Measurements from ENCODE around the gene SH3GL1. TPM values are rescaled to one million over a fixed set of nuclear protein-coding genes. Genes with fewer than 3 reads are reported as not detected.

The SH3GL1 gene
- total and polyA plus RNA-seq, 4 donors, result 14.3 to 105 (median 73.9) TPM

- H3K4me1 ChIP-seq (ENCODE audit: control insufficient read depth, insufficient read depth, low read length), result peaks cover 75% of the 10 kb centered on the region
- no peaks in the 10 kb centered on the region for H3K9me3 ChIP-seq (ENCODE audit: control insufficient read depth, insufficient read depth, low read length)
- H3K27ac ChIP-seq (ENCODE audit: low read depth, low read length), result no peak overlapping the region
- no peaks in the 10 kb centered on the region for H3K27me3 ChIP-seq (ENCODE audit: control insufficient read depth, insufficient read depth, low read length)
- H3K36me3 ChIP-seq (ENCODE audit: control insufficient read depth, insufficient read depth, low read length), result peaks cover 56% of the 10 kb centered on the region
- H3K4me3 ChIP-seq (ENCODE audit: low read depth, low read length), result no peak overlapping the region
- WGBS (ENCODE audit: insufficient coverage), result 85% methylated on average over 11 of the region's 11 CpGs
- DNase-seq (ENCODE audit: low read depth in 4 of 6, low spot score in 6 of 6), result no peak
Measured at GRCh38 chr19:4378886-4379285, 21.5 kb downstream of the SH3GL1 start.

GRCh38 chr19:4376991-4377781 is 23.2 kb downstream of the SH3GL1 start:
- 82% methylated on average over 21 of the region's 23 CpGs for WGBS (ENCODE audit: insufficient coverage)
- Histone ChIP-seq H3K9me3 (ENCODE audit: control insufficient read depth, insufficient read depth, low read length) (no peaks in the 10 kb centered on the region), H3K36me3 (ENCODE audit: control insufficient read depth, insufficient read depth, low read length) (peaks cover 57% of the 10 kb centered on the region), H3K27me3 (ENCODE audit: control insufficient read depth, insufficient read depth, low read length) (no peaks in the 10 kb centered on the region), H3K4me1 (ENCODE audit: control insufficient read depth, insufficient read depth, low read length) (peaks cover 85% of the 10 kb centered on the region), H3K4me3 (ENCODE audit: low read depth, low read length) (no peak overlapping the region), H3K27ac (ENCODE audit: low read depth, low read length) (no peak overlapping the region)
- DNase-seq (ENCODE audit: low read depth in 4 of 6, low spot score in 6 of 6), result no peak

- Histone ChIP-seq H3K27ac (ENCODE audit: low read depth, low read length) (peak overlapping the region; percentile 89), H3K27me3 (ENCODE audit: control insufficient read depth, insufficient read depth, low read length) (no peaks in the 10 kb centered on the region), H3K4me3 (ENCODE audit: low read depth, low read length) (no peak overlapping the region), H3K9me3 (ENCODE audit: control insufficient read depth, insufficient read depth, low read length) (no peaks in the 10 kb centered on the region), H3K36me3 (ENCODE audit: control insufficient read depth, insufficient read depth, low read length) (peaks cover 62% of the 10 kb centered on the region), H3K4me1 (ENCODE audit: control insufficient read depth, insufficient read depth, low read length) (peaks cover 90% of the 10 kb centered on the region)
- no peak for DNase-seq (ENCODE audit: low read depth in 4 of 6, low spot score in 6 of 6)
- WGBS (ENCODE audit: insufficient coverage), result 56% methylated on average over 10 of the region's 10 CpGs
Measured at GRCh38 chr19:4376671-4376990, 23.7 kb downstream of the SH3GL1 start.

- WGBS (ENCODE audit: insufficient coverage), result 70% methylated on average over 13 of the region's 16 CpGs
- H3K27me3 ChIP-seq (ENCODE audit: control insufficient read depth, insufficient read depth, low read length), result no peaks in the 10 kb centered on the region
- peaks cover 67% of the 10 kb centered on the region for H3K36me3 ChIP-seq (ENCODE audit: control insufficient read depth, insufficient read depth, low read length)
- H3K27ac ChIP-seq (ENCODE audit: low read depth, low read length), result peak overlapping the region; percentile 89
- no peak for DNase-seq (ENCODE audit: low read depth in 4 of 6, low spot score in 6 of 6)
- no peaks in the 10 kb centered on the region for H3K9me3 ChIP-seq (ENCODE audit: control insufficient read depth, insufficient read depth, low read length)
- H3K4me3 ChIP-seq (ENCODE audit: low read depth, low read length), result no peak overlapping the region
- peaks cover 90% of the 10 kb centered on the region for H3K4me1 ChIP-seq (ENCODE audit: control insufficient read depth, insufficient read depth, low read length)
Measured at GRCh38 chr19:4376028-4376670, 24.2 kb downstream of the SH3GL1 start.

- Histone ChIP-seq H3K4me1 (ENCODE audit: control insufficient read depth, insufficient read depth, low read length) (peaks cover 90% of the 10 kb centered on the region), H3K27ac (ENCODE audit: low read depth, low read length) (peak overlapping the region; percentile 89), H3K36me3 (ENCODE audit: control insufficient read depth, insufficient read depth, low read length) (peaks cover 73% of the 10 kb centered on the region), H3K27me3 (ENCODE audit: control insufficient read depth, insufficient read depth, low read length) (no peaks in the 10 kb centered on the region), H3K4me3 (ENCODE audit: low read depth, low read length) (no peak overlapping the region), H3K9me3 (ENCODE audit: control insufficient read depth, insufficient read depth, low read length) (no peaks in the 10 kb centered on the region)
- peak in 2 of 6 donors; percentile 73 to 86 for DNase-seq (ENCODE audit: low read depth in 4 of 6, low spot score in 6 of 6)
- WGBS (ENCODE audit: insufficient coverage), result 44% methylated on average over 13 of the region's 16 CpGs
Measured at GRCh38 chr19:4375164-4376027, 25.0 kb downstream of the SH3GL1 start.

GRCh38 chr19:4374498-4375163 is 25.7 kb downstream of the SH3GL1 start:
- H3K4me3 ChIP-seq (ENCODE audit: low read depth, low read length), result no peak overlapping the region
- DNase-seq (ENCODE audit: low read depth in 4 of 6, low spot score in 6 of 6), result no peak
- no peaks in the 10 kb centered on the region for H3K9me3 ChIP-seq (ENCODE audit: control insufficient read depth, insufficient read depth, low read length)
- peaks cover 74% of the 10 kb centered on the region for H3K36me3 ChIP-seq (ENCODE audit: control insufficient read depth, insufficient read depth, low read length)
- H3K27ac ChIP-seq (ENCODE audit: low read depth, low read length), result peak overlapping the region; percentile 89
- no peaks in the 10 kb centered on the region for H3K27me3 ChIP-seq (ENCODE audit: control insufficient read depth, insufficient read depth, low read length)
- peaks cover 90% of the 10 kb centered on the region for H3K4me1 ChIP-seq (ENCODE audit: control insufficient read depth, insufficient read depth, low read length)
- 65% methylated on average over 24 of the region's 27 CpGs for WGBS (ENCODE audit: insufficient coverage)

GRCh38 chr19:4373601-4374497 is 26.5 kb downstream of the SH3GL1 start:
- H3K4me1 ChIP-seq (ENCODE audit: control insufficient read depth, insufficient read depth, low read length), result peaks cover 93% of the 10 kb centered on the region
- H3K27ac ChIP-seq (ENCODE audit: low read depth, low read length), result peak overlapping the region; percentile 89
- DNase-seq (ENCODE audit: low read depth in 4 of 6, low spot score in 6 of 6), result peak in 3 of 6 donors; percentile 42 to 85 (median 75)
- H3K4me3 ChIP-seq (ENCODE audit: low read depth, low read length), result no peak overlapping the region
- peaks cover 73% of the 10 kb centered on the region for H3K36me3 ChIP-seq (ENCODE audit: control insufficient read depth, insufficient read depth, low read length)
- no peaks in the 10 kb centered on the region for H3K27me3 ChIP-seq (ENCODE audit: control insufficient read depth, insufficient read depth, low read length)
- 30% methylated on average over 25 of the region's 25 CpGs for WGBS (ENCODE audit: insufficient coverage)
- H3K9me3 ChIP-seq (ENCODE audit: control insufficient read depth, insufficient read depth, low read length), result no peaks in the 10 kb centered on the region

GRCh38 chr19:4373013-4373367 is 27.4 kb downstream of the SH3GL1 start:
- Histone ChIP-seq H3K27ac (ENCODE audit: low read depth, low read length) (peak overlapping the region; percentile 89), H3K4me1 (ENCODE audit: control insufficient read depth, insufficient read depth, low read length) (peaks cover 100% of the 10 kb centered on the region)

More at GRCh38 chr19:4373013-4373367, 27.4 kb downstream of the SH3GL1 start:
- Histone ChIP-seq H3K27me3 (ENCODE audit: control insufficient read depth, insufficient read depth, low read length) (no peaks in the 10 kb centered on the region), H3K9me3 (ENCODE audit: control insufficient read depth, insufficient read depth, low read length) (no peaks in the 10 kb centered on the region), H3K4me3 (ENCODE audit: low read depth, low read length) (no peak overlapping the region), H3K36me3 (ENCODE audit: control insufficient read depth, insufficient read depth, low read length) (peaks cover 72% of the 10 kb centered on the region)
- no peak for DNase-seq (ENCODE audit: low read depth in 4 of 6, low spot score in 6 of 6)
- WGBS (ENCODE audit: insufficient coverage), result 78% methylated on average over 4 of the region's 8 CpGs

All from spinal cord (tissue), 10 donors.